ENCODE results near the gene PEAK1.

DNA sequence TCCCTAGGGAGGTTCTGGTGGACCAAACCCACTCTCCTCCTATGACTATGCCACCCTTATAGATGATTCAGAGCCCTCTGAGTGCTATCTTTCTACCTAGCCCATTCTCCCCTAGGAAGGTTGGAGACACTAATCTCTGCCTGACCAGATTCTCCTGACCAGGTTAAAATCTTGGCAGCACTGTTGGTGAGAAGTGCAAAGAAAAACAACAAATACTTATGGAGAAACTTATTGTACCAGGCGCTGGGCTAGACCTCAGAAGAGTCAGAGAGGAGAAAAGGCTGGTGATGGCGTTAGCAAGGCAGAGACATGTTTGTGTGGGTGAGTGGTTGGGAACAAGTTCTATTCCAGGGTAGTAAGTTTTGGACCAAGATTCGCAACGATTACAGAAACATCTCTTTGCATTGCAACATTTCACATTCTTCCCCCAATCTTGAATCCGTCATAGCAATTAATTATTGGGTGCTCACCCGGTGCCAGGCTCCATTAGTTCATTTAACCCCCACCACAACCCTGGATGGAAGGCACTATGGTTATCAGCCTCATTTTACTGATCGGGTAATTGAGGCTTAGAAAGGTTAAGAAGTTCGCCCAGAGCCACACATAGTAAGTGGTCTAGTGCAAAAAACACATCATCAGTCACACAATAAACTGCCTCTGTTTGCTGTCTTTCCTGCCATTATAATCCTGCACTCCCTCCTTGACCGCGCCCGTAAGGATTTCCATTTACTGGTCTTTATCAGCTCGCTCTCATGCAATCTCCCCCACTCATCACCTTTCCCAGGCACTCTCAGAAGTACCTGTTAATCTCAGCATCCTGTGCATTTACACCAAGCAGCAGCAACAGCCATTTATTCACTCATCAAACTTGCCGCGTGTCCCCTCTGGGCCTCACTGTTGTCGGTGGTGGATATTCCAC lies 348.3 kb downstream of the PEAK1 start:
- TF ChIP-seq CTCF (conservative IDR thresholded peaks at IDR 0.05; ENCODE audit: low read depth in 2 of 2) (no peak), STAT1 (IDR thresholded peaks at IDR 0.05; ENCODE audit: unreplicated experiment) (no peak), REST (IDR thresholded peaks at IDR 0.05; ENCODE audit: unreplicated experiment) (no peak)
